OCI-LY7 (cell line): ENCODE measurements around the gene KIRREL3. TPM values are rescaled to one million over a fixed set of nuclear protein-coding genes. Genes with fewer than 3 reads are reported as not detected.

ENCODE experiments used
- BruUV-seq: library from RNA; stranded (reverse); fragments of 400-500 nt; replicated peaks from 2 replicates; lab custom pipeline; 2021; lab: Mats Ljungman, UMichigan
- CTCF ChIA-PET: fragments of 300-600 bp; sonication (Branson Sonifier 250); formaldehyde crosslinking; loops from one replicate; lab custom pipeline; 2022; ENCODE audit warnings: antibody characterized with exemption; ENCODE audit not compliant: unreplicated experiment; lab: Charles Lee
- POLR2A ChIA-PET: fragments of 300-600 bp; sonication (Branson Sonifier 250); formaldehyde crosslinking; loops from one replicate; lab custom pipeline; 2022; ENCODE audit warnings: antibody characterized with exemption; lab: Charles Lee
- DNase-seq: peaks from one replicate; pipeline ENCODE4 v3.0.0-alpha.2; 2015; ENCODE audit warnings: low spot score
- H2AFZ ChIP-seq: fragments of 200-600 bp; sonication (generic), shearing (Covaris generic); 2 replicates; pipeline ENCODE4 v1.6.1; 2014; ENCODE audit warnings: mild to moderate bottlenecking, antibody characterized with exemption, low read length, moderate library complexity
- H3K27ac ChIP-seq: fragments of 200-600 bp; sonication (generic); 2 replicates; pipeline ENCODE4 v1.5.1; 2014; ENCODE audit warnings: mixed run types, low read depth, mild to moderate bottlenecking, moderate library complexity, low read length, inconsistent platforms; ENCODE audit not compliant: poor library complexity, severe bottlenecking
- H3K36me3 ChIP-seq: fragments of 200-600 bp; sonication (generic); 2 replicates; pipeline ENCODE4 v1.6.1; 2014; ENCODE audit warnings: mild to moderate bottlenecking, antibody characterized with exemption, low read length, moderate library complexity, mixed read lengths; ENCODE audit not compliant: insufficient read depth
- H3K4me1 ChIP-seq: fragments of 200-600 bp; sonication (generic); 2 replicates; pipeline ENCODE4 v1.5.1; 2014; ENCODE audit warnings: mild to moderate bottlenecking, low read length; ENCODE audit not compliant: insufficient read depth, poor library complexity, severe bottlenecking
- H3K4me2 ChIP-seq: fragments of 200-600 bp; sonication (generic); 2 replicates; pipeline ENCODE4 v1.6.1; 2014; ENCODE audit warnings: mild to moderate bottlenecking, low read length
- H3K4me3 ChIP-seq: fragments of 200-600 bp; sonication (generic); 2 replicates; pipeline ENCODE4 v1.5.1; 2014; ENCODE audit warnings: mild to moderate bottlenecking, low read depth, low read length; ENCODE audit not compliant: poor library complexity, severe bottlenecking
- H3K79me2 ChIP-seq: fragments of 200-600 bp; sonication (generic); 2 replicates; pipeline ENCODE4 v1.6.1; 2016; ENCODE audit warnings: low read depth, mild to moderate bottlenecking, low read length, moderate library complexity, mixed read lengths; ENCODE audit not compliant: insufficient read depth
- H3K9me2 ChIP-seq: fragments of 200-600 bp; sonication (generic); 2 replicates; pipeline ENCODE4 v1.6.1; 2016; ENCODE audit warnings: mild to moderate bottlenecking, low read length, mixed read lengths; ENCODE audit not compliant: insufficient read depth
- H3K9me3 ChIP-seq: fragments of 200-600 bp; sonication (generic); 2 replicates; pipeline ENCODE4 v1.6.1; 2014; ENCODE audit warnings: mild to moderate bottlenecking, mixed run types, low read length, mixed read lengths
- H4K20me1 ChIP-seq: fragments of 200-600 bp; sonication (generic); 2 replicates; pipeline ENCODE4 v1.6.1; 2014; ENCODE audit warnings: mild to moderate bottlenecking, antibody characterized with exemption, low read length, moderate library complexity, mixed read lengths; ENCODE audit not compliant: insufficient read depth
- CTCF ChIP-seq: fragments of 200-600 bp; sonication (generic); conservative IDR thresholded peaks from 2 replicates; pipeline ENCODE4 v1.5.1; 2014; ENCODE audit warnings: mild to moderate bottlenecking, antibody characterized with exemption, low read length, moderate library complexity, mixed read lengths
- EZH2phosphoT487 ChIP-seq: fragments of 200-600 bp; sonication (generic); IDR thresholded peaks from 2 replicates; pipeline ENCODE4 v1.6.1; 2018; ENCODE audit warnings: low read depth, borderline replicate concordance, mild to moderate bottlenecking, mixed run types, antibody characterized with exemption, low read length, moderate library complexity, mixed read lengths
- intact Hi-C: fragments of 100-400 bp; cut with micrococcal nuclease; formaldehyde crosslinking; loops from one replicate; pipeline ENCODE4 v1.10.0; 2022; ENCODE audit not compliant: unreplicated experiment
- total RNA-seq, 2 experiments: library from RNA; depleted of rRNA in 1 of 2; stranded (reverse); fragments of >200 nt in 1 of 2; shearing (Covaris generic) in 1 of 2; gene quantifications; 2 replicates each; pipeline ENCODE4 v1.2.3, GENCODE V29; 2014 to 2022

The KIRREL3 gene
- total RNA-seq, 2 experiments from 2014 or later = not detected

DNA sequence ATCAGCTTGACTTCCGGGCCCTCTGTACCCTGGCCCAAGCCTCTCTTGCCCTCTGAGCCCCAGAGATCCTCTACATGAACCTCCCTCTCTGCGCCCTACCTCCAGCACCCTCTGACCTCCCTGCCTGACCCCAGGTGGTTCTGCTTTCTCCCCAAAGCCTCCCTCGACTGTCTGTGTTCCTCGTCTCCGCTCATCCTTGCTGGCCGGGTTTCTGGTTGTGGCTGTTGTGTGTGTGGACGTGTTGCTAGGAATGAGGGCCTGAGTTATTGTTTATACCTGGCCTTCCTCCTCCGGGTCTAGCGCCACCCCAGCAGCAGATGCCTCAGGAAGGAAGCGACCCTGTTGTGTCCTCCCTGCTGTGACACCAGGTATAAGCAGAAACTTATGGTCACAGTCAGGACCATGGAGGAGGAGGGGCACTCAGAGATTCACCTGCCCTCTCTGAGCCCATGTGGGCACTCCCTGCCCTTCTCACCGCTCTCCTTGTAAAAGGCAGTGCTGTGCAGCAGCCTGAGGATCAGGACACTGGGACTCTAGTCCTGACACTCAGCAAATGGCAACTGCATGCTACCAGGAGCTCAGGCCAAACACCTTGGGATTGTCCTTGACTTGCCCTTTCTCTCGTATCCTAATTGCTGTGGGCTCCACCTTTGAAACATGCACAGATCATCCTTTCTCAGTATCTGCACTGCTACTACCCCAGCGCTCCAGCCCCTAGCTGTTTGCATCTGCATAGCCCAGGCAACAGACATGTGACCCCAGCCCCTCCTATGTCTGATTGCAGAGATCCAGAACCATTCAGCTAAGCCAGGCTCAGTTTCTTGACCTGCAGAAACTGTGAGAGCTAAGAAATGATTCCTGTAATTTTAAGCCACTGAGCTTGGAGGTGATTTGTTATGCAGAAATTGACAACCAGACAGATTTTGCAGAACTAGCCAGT, 505.0 kb downstream of the KIRREL3 start:
- intact Hi-C loops = no loop called here
- Histone ChIP-seq H3K4me3 (no peak overlapping the region), H3K4me1 (no peaks in the 10 kb centered on the region), H3K36me3 (no peaks in the 10 kb centered on the region), H3K4me2 (no peak overlapping the region), H3K79me2 (no peaks in the 10 kb centered on the region), H3K9me3 (no peaks in the 10 kb centered on the region), H3K27ac (no peak overlapping the region), H3K9me2 (no peaks in the 10 kb centered on the region), H4K20me1 (no peaks in the 10 kb centered on the region), H2AFZ (no peak overlapping the region)
- TF ChIP-seq EZH2phosphoT487 (no peak), CTCF (no peak)
- no TSS peak for BruUV-seq
- ChIA-PET CTCF (interaction anchor here (0.6 kb wide), 1 partner anchor 30 kb away, joined by 3 read pairs; no protein-coding TSS in a partner anchor), POLR2A (interaction anchor here (0.6 kb wide), 1 partner anchor 49 kb away, joined by 4 read pairs; no protein-coding TSS in a partner anchor)
- DNase-seq = no peak

GRCh38 chr11:126494831-126495230, 505.7 kb downstream of the KIRREL3 start:
- Histone ChIP-seq H3K9me3 (no peaks in the 10 kb centered on the region), H4K20me1 (no peaks in the 10 kb centered on the region), H2AFZ (no peak overlapping the region), H3K4me2 (no peak overlapping the region), H3K27ac (no peak overlapping the region), H3K79me2 (no peaks in the 10 kb centered on the region), H3K4me1 (no peaks in the 10 kb centered on the region), H3K4me3 (no peak overlapping the region), H3K36me3 (no peaks in the 10 kb centered on the region), H3K9me2 (no peaks in the 10 kb centered on the region)
- BruUV-seq = no TSS peak
- CTCF ChIA-PET = no interaction called here
- POLR2A ChIA-PET = interaction anchor here (0.6 kb wide), 1 partner anchor 49 kb away, joined by 4 read pairs; no protein-coding TSS in a partner anchor
- TF ChIP-seq EZH2phosphoT487 (no peak), CTCF (no peak)
- intact Hi-C loops = no loop called here
- DNase-seq = no peak
